ENCODE results near the gene SEC14L2. TPM values are rescaled to one million over a fixed set of nuclear protein-coding genes. Genes with fewer than 3 reads are reported as not detected.

The SEC14L2 gene
- total and polyA plus RNA-seq, 8 donors = 2.6 to 6.6 (median 3.8) TPM

DNA sequence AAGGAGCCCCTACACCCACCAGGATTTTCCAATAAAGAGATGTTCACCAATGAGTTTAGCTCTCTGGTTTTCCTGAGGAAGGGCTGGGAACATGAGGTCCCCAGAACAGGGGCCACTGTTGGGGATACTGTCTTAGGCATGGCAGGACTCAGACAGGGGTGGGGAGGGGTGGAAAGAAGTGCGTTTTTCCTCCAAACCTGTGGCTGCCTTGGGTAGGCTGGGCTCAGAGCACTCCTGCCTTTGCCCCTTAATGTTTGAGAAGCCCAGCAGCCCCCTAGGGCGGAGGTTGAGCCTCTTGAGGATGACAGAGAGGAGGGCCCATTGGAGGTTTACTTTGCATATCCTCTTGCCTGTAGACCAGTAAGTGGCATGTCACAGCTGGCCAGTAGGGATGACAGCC lies 39.4 kb downstream of the SEC14L2 start:
- Histone ChIP-seq H3K4me1 (no peaks in the 10 kb centered on the region), H3K4me3 (no peak overlapping the region), H3K36me3 (no peaks in the 10 kb centered on the region), H3K27me3 (no peaks in the 10 kb centered on the region), H3K27ac (no peak overlapping the region), H3K9me3 (no peaks in the 10 kb centered on the region)
- FAIRE-seq (no peak), ATAC-seq (no peak), DNase-seq (no peak)
- TF ChIP-seq, protein P1, sequence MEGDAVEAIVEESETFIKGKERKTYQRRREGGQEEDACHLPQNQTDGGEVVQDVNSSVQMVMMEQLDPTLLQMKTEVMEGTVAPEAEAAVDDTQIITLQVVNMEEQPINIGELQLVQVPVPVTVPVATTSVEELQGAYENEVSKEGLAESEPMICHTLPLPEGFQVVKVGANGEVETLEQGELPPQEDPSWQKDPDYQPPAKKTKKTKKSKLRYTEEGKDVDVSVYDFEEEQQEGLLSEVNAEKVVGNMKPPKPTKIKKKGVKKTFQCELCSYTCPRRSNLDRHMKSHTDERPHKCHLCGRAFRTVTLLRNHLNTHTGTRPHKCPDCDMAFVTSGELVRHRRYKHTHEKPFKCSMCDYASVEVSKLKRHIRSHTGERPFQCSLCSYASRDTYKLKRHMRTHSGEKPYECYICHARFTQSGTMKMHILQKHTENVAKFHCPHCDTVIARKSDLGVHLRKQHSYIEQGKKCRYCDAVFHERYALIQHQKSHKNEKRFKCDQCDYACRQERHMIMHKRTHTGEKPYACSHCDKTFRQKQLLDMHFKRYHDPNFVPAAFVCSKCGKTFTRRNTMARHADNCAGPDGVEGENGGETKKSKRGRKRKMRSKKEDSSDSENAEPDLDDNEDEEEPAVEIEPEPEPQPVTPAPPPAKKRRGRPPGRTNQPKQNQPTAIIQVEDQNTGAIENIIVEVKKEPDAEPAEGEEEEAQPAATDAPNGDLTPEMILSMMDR (IDR thresholded peaks at IDR 0.05) = no peak
- WGBS, 2 donors = 83 to 87% methylated on average over 2 of the region's 2 CpGs
- intact Hi-C loops (cut with DNase I) = no loop called here

DNA sequence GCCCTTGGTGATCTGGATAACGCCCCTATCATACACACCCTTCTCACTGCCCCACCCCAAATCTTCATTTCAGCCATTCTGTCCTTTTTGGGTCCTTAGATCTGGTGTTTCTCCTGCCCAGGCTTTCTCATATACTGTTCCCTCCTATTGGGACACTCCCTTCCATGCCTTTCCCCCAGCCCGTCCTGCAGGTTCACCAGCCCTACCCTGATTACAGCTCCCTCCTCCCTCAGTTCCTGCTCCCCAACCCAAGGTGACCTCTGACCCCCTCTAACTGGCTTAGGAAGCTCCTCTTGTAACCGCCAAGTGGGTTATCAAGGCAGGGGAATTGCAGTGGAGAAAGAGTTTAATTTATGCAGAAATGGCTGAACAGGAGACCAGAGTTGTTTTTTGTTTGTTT lies 41.7 kb downstream of the SEC14L2 start:
- no peaks in the 10 kb centered on the region for H3K36me3 ChIP-seq
- DNase-seq = no peak
- H3K4me1 ChIP-seq = no peaks in the 10 kb centered on the region
- 64 to 75% methylated on average over 3 of the region's 3 CpGs for WGBS, 2 donors
- no peaks in the 10 kb centered on the region for H3K9me3 ChIP-seq
- TF ChIP-seq, protein P1 (IDR thresholded peaks at IDR 0.05) = no peak
- H3K4me3 ChIP-seq = no peak overlapping the region
- no peak for ATAC-seq
- H3K27ac ChIP-seq = no peak overlapping the region
- intact Hi-C loops (cut with DNase I) = no loop called here
- no peaks in the 10 kb centered on the region for H3K27me3 ChIP-seq
- FAIRE-seq = no peak

DNA sequence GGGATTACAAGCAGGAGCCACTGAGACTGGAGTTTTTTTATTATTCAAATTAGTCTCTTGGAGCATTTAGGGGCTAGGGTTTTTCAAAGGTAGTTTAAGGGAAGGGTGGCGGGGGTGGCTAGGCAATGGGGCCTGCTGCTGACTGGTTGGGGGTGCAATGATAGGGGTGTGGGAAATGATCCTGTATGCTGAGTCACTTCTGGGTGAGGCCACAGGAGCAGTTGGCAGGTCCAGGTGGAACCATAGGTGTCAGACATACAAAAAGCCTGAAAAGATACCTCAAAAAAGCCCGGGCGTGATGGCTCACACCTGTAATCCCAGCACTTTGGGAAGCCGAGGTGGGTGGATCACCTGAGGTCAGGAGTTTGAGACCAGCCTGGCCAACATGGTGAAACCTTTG lies 42.4 kb downstream of the SEC14L2 start:
- no peak for ATAC-seq
- H3K9me3 ChIP-seq = no peaks in the 10 kb centered on the region
- TF ChIP-seq, protein P1 (IDR thresholded peaks at IDR 0.05) = no peak
- 88 to 92% methylated on average over 4 of the region's 4 CpGs for WGBS, 2 donors
- no peak for FAIRE-seq
- DNase-seq = no peak
- no peak overlapping the region for H3K4me3 ChIP-seq
- H3K4me1 ChIP-seq = no peaks in the 10 kb centered on the region
- intact Hi-C loops (cut with DNase I) = no loop called here
- no peaks in the 10 kb centered on the region for H3K27me3 ChIP-seq
- H3K36me3 ChIP-seq = no peaks in the 10 kb centered on the region
- no peak overlapping the region for H3K27ac ChIP-seq

- no peak overlapping the region for H3K27ac ChIP-seq
Measured at GRCh38 chr22:30439836-30440235, 43.0 kb downstream of the SEC14L2 start.

GRCh38 chr22:30441088-30441487 lies 44.3 kb downstream of the SEC14L2 start:
- H3K36me3 ChIP-seq = no peaks in the 10 kb centered on the region
- intact Hi-C loops (cut with DNase I) = loop anchor here in 1 of 3 donors (10.0 kb wide), 1 partner anchor 164 kb away; the partner anchor contains the start of gene TCN2
- TF ChIP-seq, protein P1 (IDR thresholded peaks at IDR 0.05) = no peak
- no peak for FAIRE-seq
- no peak for ATAC-seq
- no peaks in the 10 kb centered on the region for H3K9me3 ChIP-seq
- peaks cover 0 to 6% (median 5%) of the 10 kb centered on the region in 3 donors for H3K4me1 ChIP-seq
- no peak for DNase-seq
- WGBS, 2 donors = 48 to 54% methylated on average over 9 of the region's 9 CpGs
- H3K27me3 ChIP-seq = no peaks in the 10 kb centered on the region
- no peak overlapping the region for H3K27ac ChIP-seq
- no peak overlapping the region for H3K4me3 ChIP-seq

More at GRCh38 chr22:30439836-30440235, 43.0 kb downstream of the SEC14L2 start:
- Histone ChIP-seq H3K27me3 (no peaks in the 10 kb centered on the region), H3K4me1 (no peaks in the 10 kb centered on the region), H3K9me3 (no peaks in the 10 kb centered on the region), H3K36me3 (no peaks in the 10 kb centered on the region), H3K4me3 (no peak overlapping the region)
- DNase-seq = no peak
- FAIRE-seq = no peak
- intact Hi-C loops (cut with DNase I) = loop anchor here in 1 of 3 donors (10.0 kb wide), 1 partner anchor 165 kb away; the partner anchor contains the start of gene TCN2
- WGBS, 2 donors = 80 to 84% methylated on average over 11 of the region's 11 CpGs
- TF ChIP-seq, protein P1 (IDR thresholded peaks at IDR 0.05) = no peak
- no peak for ATAC-seq
